ENCODE measurements around the gene PCDHGC3. TPM values are rescaled to one million over a fixed set of nuclear protein-coding genes. Genes with fewer than 3 reads are reported as not detected.
A peak's percentile ranks its signal among the peaks of the same experiment; 100 is the strongest.

Gene PCDHGC3
- total RNA-seq, 4 donors from 2014 or later = 40.4 to 77.7 (median 56.3) TPM

- DNase-seq (ENCODE audit: low spot score in 2 of 2) = no peak
- TF ChIP-seq POLR2A (IDR thresholded peaks at IDR 0.05) (no peak), EP300 (IDR thresholded peaks at IDR 0.05) (no peak), CTCF (IDR thresholded peaks at IDR 0.05) (no peak)
- Histone ChIP-seq H3K4me3 (no peak overlapping the region), H3K9me3 (no peaks in the 10 kb centered on the region), H3K36me3 (peaks cover 0 to 70% (median 0%) of the 10 kb centered on the region in 3 donors), H3K4me1 (peaks cover 0 to 8% (median 2%) of the 10 kb centered on the region in 4 donors), H3K27ac (no peak overlapping the region), H3K27me3 (no peaks in the 10 kb centered on the region)
- WGBS, 2 donors = 85 to 88% methylated on average over 7 of the region's 7 CpGs
These were observed 26.0 kb downstream of the PCDHGC3 start for GRCh38 chr5:141501761-141502160.

GRCh38 chr5:141503681-141504080 is 27.9 kb downstream of the PCDHGC3 start:
- TF ChIP-seq CTCF (IDR thresholded peaks at IDR 0.05) (no peak), EP300 (IDR thresholded peaks at IDR 0.05) (no peak), POLR2A (IDR thresholded peaks at IDR 0.05) (no peak)
- H3K27ac ChIP-seq = no peak overlapping the region
- H3K4me3 ChIP-seq = no peak overlapping the region
- no peaks in the 10 kb centered on the region for H3K9me3 ChIP-seq
- H3K36me3 ChIP-seq = peaks cover 0 to 59% (median 0%) of the 10 kb centered on the region in 3 donors
- 87 to 98% methylated on average over 2 of the region's 2 CpGs for whole genome bisulfite sequencing, 2 donors
- no peak for DNase-seq (ENCODE audit: low spot score in 2 of 2)
- no peaks in the 10 kb centered on the region for H3K27me3 ChIP-seq
- H3K4me1 ChIP-seq = peaks cover 0 to 28% (median 19%) of the 10 kb centered on the region in 4 donors

- TF ChIP-seq EP300 (IDR thresholded peaks at IDR 0.05) (no peak), POLR2A (IDR thresholded peaks at IDR 0.05) (no peak), CTCF (IDR thresholded peaks at IDR 0.05) (no peak)
- no peak overlapping the region for H3K4me3 ChIP-seq
- H3K9me3 ChIP-seq = no peaks in the 10 kb centered on the region
- no peaks in the 10 kb centered on the region for H3K27me3 ChIP-seq
- peaks cover 0 to 33% (median 22%) of the 10 kb centered on the region in 4 donors for H3K4me1 ChIP-seq
- no peak for DNase-seq (ENCODE audit: low spot score in 2 of 2)
- WGBS, 2 donors = 93 to 98% methylated on average over 4 of the region's 4 CpGs
- H3K36me3 ChIP-seq = peaks cover 0 to 54% (median 0%) of the 10 kb centered on the region in 3 donors
- no peak overlapping the region for H3K27ac ChIP-seq
These were observed 28.4 kb downstream of the PCDHGC3 start for GRCh38 chr5:141504216-141504615.

- no peak for DNase-seq (ENCODE audit: low spot score in 2 of 2)
- H3K36me3 ChIP-seq = peaks cover 0 to 50% (median 0%) of the 10 kb centered on the region in 3 donors
These were observed 30.8 kb downstream of the PCDHGC3 start for GRCh38 chr5:141506381-141507155.

More at GRCh38 chr5:141506381-141507155, 30.8 kb downstream of the PCDHGC3 start:
- H3K9me3 ChIP-seq = no peaks in the 10 kb centered on the region
- peaks cover 0 to 45% (median 32%) of the 10 kb centered on the region in 4 donors for H3K4me1 ChIP-seq
- WGBS, 2 donors = 84 to 91% methylated on average over 8 of the region's 8 CpGs
- peak overlapping the region in 2 of 4 donors; percentile 66 to 92 for H3K27ac ChIP-seq
- H3K4me3 ChIP-seq = no peak overlapping the region
- no peaks in the 10 kb centered on the region for H3K27me3 ChIP-seq
- TF ChIP-seq POLR2A (IDR thresholded peaks at IDR 0.05) (no peak), CTCF (IDR thresholded peaks at IDR 0.05) (no peak), EP300 (IDR thresholded peaks at IDR 0.05) (no peak)

Data from tibial nerve (tissue), 4 donors.